Peyer's patch (tissue), 4 donors: ENCODE results near the gene GMEB2.

Experiments used
- POLR2A ChIP-seq, 2 donors: fragments of 450-650 bp; IDR thresholded peaks; one replicate each; pipeline ENCODE4 v1.5.1; 2017; ENCODE audit warnings: antibody characterized with exemption in 2 of 2, mild to moderate bottlenecking in 2 of 2, moderate library complexity in 2 of 2
- TF ChIP-seq, protein P1 (sequence below), 6 experiments: fragments of 450-650 bp in 4 of 6; fragments of 200-600 bp in 2 of 6; sonication (generic) in 1 of 6; IDR thresholded peaks; one replicate each; pipeline ENCODE4 v1.5.1; 2017 to 2019; ENCODE audit warnings: antibody characterized with exemption in 6 of 6, mild to moderate bottlenecking in 3 of 6, moderate library complexity in 1 of 6

DNA sequence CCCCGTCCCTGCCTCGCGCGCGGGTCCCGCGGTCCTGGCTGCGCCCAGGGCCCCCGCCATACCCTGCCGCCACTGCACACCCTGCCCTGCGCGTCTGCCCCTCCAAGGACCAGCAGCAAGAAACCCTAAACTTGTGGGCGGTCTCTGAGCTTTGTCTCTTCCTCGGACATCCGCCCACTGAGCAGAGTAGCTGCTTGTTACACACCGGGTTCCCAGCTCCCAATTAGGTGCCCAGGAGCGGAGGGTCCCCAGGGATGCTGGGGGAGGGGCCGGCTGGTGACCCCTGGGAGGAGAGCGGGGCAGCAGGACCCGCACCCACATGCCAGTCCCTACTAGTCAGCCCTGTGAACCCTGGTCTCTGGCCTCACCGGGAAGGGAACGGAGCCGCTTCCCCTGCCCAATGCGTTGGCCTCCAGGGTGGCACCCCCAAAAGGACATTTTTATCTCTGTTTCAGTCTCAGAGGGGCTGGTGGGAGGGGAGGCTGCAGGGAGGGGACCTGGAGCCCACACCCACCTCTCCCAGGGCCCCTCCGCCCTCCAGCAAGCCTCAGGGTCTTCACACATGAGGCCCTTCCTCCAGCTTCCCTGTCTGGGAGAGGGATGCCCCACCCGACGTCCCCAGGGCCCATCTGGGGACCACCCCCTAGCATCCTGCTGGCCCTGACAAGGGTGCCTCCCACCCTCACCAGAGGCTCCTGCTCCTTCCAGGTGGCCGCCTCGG lies 15.8 kb upstream of the GMEB2 start:
- TF ChIP-seq, protein P1, sequence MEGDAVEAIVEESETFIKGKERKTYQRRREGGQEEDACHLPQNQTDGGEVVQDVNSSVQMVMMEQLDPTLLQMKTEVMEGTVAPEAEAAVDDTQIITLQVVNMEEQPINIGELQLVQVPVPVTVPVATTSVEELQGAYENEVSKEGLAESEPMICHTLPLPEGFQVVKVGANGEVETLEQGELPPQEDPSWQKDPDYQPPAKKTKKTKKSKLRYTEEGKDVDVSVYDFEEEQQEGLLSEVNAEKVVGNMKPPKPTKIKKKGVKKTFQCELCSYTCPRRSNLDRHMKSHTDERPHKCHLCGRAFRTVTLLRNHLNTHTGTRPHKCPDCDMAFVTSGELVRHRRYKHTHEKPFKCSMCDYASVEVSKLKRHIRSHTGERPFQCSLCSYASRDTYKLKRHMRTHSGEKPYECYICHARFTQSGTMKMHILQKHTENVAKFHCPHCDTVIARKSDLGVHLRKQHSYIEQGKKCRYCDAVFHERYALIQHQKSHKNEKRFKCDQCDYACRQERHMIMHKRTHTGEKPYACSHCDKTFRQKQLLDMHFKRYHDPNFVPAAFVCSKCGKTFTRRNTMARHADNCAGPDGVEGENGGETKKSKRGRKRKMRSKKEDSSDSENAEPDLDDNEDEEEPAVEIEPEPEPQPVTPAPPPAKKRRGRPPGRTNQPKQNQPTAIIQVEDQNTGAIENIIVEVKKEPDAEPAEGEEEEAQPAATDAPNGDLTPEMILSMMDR (IDR thresholded peaks at IDR 0.05), result no peak
- no peak for TF ChIP-seq POLR2A (IDR thresholded peaks at IDR 0.05)
